ENCODE results near the gene EPHX1.

EPHX1 gene

GRCh38 chr1:225766967-225767633, 42.8 kb upstream of the EPHX1 start:
- no peak overlapping the region for H3K4me3 ChIP-seq (replicated peaks; ENCODE audit: low read depth, low read length)
- peak; percentile 90 for DNase-seq (ENCODE audit: extremely low read depth, low read depth)
- no peak for TF ChIP-seq CTCF (IDR thresholded peaks at IDR 0.05; ENCODE audit: low read depth, low read length, missing control alignments)

GRCh38 chr1:225767634-225768540, 42.0 kb upstream of the EPHX1 start:
- H3K4me3 ChIP-seq (replicated peaks; ENCODE audit: low read depth, low read length), result no peak overlapping the region
- DNase-seq (ENCODE audit: extremely low read depth, low read depth), result no peak
- TF ChIP-seq CTCF (IDR thresholded peaks at IDR 0.05; ENCODE audit: low read depth, low read length, missing control alignments), result no peak

GRCh38 chr1:225768662-225769426, 41.1 kb upstream of the EPHX1 start:
- no peak for DNase-seq (ENCODE audit: extremely low read depth, low read depth)
- no peak for TF ChIP-seq CTCF (IDR thresholded peaks at IDR 0.05; ENCODE audit: low read depth, low read length, missing control alignments)

DNA sequence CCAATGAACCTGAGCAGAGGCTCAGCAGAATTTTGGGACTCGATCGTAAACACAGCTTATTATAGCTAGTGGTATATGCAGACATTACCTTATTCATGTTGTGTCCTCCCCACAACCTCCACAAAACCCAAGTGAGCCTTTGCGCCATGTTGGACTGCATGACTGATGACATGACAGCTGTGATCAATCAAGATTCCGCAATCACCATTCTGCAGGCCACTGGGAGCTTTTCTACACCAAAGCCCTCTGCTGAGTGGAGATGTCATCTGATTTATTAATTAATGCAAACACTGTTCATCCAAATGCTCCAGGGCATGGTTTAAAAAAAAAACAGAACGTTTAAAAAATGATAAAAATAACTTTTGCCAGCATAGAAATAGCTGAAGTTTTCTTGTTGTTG, 40.2 kb upstream of the EPHX1 start:
- no peak for DNase-seq (ENCODE audit: extremely low read depth, low read depth)
- no peak for TF ChIP-seq CTCF (IDR thresholded peaks at IDR 0.05; ENCODE audit: low read depth, low read length, missing control alignments)
- no peak overlapping the region for H3K4me3 ChIP-seq (replicated peaks; ENCODE audit: low read depth, low read length)

More at GRCh38 chr1:225768662-225769426, 41.1 kb upstream of the EPHX1 start:
- no peak overlapping the region for H3K4me3 ChIP-seq (replicated peaks; ENCODE audit: low read depth, low read length)

DNA sequence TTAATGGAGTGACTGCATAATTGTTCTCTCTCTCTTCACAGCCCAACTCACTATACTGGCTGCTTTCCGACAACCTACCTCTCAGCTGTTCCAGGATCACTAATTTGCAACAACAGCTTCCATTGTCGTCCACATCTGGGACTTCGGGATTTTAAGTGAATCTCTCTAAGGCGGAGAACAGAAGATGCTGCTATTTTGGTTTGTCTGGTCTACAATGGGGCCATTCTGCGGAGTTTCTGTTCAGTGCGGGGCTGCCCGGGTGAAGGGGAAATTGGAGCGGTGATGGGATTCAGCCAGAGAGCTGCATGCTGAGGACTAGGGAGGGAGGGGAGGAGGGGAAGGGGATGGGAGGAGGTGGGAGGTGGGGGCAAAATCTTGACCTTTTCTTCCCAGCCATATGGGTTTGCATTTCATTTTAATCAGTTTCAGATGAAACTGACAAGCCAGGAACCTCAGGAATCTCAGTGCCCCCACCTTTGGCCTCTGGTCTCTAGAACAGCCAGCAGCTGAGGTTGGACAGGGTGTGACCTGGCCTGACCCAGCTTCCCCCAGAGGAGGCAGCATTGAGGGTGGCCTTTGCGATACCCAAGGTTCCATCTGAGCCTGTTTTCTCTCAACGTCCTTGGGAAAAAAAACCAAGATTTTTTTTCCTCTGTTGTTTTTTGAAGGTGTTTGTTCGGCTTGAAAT, 39.2 kb upstream of the EPHX1 start:
- DNase-seq (ENCODE audit: extremely low read depth, low read depth), result no peak
- TF ChIP-seq CTCF (IDR thresholded peaks at IDR 0.05; ENCODE audit: low read depth, low read length, missing control alignments), result no peak
- H3K4me3 ChIP-seq (replicated peaks; ENCODE audit: low read depth, low read length), result no peak overlapping the region

DNA sequence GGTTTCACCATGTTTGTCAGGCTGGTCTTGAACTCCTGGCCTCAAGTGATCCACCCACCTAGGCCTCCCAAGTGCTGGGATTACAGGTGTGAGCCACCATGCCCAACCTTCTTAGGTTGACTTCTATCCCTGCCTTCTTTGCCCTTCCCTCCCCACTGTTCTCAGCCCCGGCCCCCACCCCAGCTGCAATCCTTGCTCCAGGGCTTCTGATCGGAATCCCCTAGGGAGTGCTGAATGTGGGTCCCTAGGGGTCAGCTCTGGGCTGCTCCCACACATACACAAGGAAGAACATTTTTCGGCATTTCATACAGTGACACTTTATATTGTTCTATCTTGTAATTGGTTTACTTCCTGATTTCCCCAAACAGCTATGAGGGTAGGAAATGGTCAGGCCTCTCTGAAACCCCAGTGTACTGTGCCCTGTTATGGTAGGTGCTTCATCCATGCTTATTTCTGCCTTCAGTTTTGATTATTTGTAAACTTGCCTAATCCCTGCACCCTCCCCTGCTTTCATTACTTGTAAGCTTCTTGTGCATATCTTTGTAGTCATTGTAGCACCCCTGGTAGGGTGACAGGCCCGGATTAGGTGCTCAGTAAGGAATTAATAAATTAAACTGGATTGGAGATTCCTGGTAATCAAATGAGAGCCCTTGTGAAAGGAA, 38.1 kb upstream of the EPHX1 start:
- H3K4me3 ChIP-seq (replicated peaks; ENCODE audit: low read depth, low read length), result no peak overlapping the region
- no peak for DNase-seq (ENCODE audit: extremely low read depth, low read depth)
- TF ChIP-seq CTCF (IDR thresholded peaks at IDR 0.05; ENCODE audit: low read depth, low read length, missing control alignments), result no peak

Measured in HFF-Myc (cell line).